Cortex of kidney (tissue), 1 donor: ENCODE results near the gene EPHB1.
"Not testable (repeated sequence)": the region's sequence is repeated elsewhere in the genome, so short reads cannot be mapped to it uniquely, and the experiment has no call there.

Experiments
- DNase-seq: peaks from one replicate; lab custom pipeline; 2025; lab: John Stamatoyannopoulos, UW

Gene EPHB1

DNA sequence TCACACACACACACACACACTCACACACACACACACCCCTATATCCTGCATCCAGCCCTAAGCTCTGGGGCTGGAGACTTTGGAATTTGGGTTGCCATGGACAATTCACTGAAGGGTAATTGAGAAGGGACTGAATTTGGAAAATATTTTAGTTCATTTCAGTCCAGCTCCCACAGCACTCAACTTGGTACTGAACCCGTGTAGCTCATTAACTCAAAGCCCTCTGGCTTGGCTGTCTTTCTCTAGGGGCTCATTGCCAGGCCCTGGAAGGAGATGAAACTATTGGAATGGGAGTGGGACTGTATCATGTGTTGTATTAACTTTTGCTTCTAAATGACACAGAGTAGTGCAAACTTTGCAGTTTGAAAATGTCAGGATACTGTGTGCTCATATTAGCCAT is 157.3 kb downstream of the EPHB1 start:
- no peak for DNase-seq

DNA sequence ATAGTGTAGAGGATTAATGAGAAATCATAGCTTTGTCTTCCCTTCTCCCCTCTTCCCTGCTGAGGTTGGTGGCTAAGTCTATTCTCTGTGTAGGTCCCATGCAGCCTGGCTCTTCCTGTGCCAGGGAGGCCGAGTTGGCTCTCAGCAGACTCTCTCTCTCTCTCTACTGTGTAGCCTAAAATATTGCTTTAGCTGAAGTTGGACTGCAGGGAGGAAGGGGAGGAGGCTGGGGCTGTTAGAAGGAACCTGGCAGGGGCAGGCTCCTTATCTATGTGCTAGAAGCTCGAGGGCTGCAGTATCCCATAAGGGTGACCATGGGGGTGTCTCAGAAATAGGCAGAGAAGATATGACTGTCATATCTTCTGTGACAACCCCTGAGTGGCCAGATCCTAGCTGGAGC is 160.8 kb downstream of the EPHB1 start:
- no peak for DNase-seq

DNA sequence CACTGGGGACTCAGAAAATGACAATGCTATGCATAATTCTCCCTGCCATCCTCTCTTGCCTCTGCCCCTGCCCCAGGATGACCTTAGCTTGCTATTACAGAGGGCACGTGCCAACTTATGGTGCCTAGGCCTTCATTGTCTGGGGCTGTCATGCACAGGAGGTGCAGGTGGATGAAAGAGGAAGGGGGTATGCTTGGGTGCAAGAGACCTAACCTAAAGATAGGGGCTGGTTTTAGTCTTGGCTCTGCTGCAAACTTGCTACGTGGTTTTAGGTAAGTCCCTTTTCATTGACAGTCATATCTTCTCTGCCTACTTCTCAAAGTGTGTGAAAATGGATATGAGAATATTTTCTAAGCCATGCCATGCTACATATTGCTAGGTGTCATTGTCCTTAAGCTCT is 161.3 kb downstream of the EPHB1 start:
- no peak for DNase-seq

DNA sequence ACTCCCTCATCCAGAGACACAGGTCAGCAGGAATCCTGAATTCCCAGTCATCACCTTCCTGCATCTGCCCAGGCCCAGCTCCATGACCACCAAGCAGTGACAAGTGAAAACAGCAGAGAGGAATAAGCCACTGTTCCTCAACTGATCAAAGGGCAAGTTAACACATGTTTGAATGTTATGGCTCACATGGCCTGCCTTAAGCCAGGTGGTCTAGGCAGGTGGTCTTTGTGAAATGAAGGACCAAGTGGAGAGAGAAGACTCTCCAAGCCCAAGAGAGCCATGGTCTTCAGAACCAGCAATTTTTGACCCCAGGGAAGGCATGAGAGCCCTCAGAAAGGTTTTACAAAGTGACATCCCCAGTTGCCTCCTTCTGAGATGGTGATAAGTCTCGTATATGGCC is 161.8 kb downstream of the EPHB1 start:
- DNase-seq = no peak

DNA sequence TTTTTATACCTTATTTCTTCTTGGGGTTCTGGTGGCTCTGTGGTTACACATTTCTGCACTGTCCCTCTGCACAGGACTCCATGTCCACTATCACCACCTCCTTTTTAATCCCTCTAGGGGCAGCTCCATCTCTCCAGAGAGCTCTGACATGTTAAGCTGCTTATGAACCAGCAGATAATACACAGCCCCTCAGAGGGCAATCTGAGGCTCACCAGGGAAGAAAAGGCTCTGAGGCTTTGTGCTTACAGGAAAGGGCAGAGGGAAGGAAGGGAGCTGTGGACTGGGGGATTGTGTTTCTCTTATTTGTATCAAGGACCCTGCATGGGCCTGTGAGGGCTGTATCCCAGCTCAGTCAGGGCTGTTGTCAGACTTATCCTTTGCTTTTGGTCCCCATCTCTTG is 164.5 kb downstream of the EPHB1 start:
- no peak for DNase-seq

DNA sequence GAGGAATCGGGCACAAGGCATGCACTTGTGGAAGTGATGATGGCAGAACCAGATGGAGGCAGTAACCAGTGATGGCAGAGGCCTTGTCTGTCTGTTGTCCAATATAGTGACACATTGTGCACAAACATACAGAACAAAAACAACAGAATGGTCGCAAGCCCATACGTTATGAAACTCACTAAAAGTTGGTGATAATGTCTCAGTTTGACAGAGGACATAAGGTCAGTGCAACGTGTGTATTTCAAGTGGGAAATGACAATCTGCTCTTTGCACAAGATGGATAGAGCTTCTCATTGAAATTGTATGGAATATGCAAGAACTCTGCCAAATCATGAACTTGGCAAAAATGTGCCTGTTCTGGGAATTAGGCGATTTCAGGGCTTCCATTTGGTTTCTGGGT is 169.2 kb downstream of the EPHB1 start:
- no peak for DNase-seq

DNA sequence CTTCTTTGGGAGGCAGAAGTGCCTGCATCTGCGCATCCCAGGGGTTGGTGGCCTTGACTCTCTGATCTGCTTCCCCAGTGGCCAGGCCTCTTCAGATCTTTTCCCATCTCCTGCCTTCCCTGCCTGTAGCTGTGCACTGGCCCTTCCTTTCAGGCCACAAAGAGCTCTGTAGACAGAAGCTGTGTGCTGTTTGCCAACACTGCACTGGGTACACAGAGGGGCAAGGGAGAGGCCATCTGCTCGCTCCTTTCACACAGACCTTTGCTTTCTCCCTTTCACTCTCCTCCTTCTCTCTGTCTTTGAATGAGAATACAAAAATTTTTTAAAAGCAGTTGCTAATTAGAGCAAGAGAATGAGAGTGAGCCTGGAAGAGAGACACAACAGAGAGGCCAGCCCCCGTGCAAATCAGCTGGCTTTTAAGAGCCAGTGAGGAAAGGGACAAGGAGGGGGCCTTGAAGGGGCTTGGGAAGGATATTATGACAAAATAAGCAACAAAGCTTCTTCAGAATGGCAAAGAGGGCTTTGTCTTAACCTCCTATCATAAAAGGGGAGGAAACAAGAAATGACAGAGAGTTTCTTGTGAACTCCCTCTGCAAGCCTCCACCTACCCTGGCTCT is 170.9 kb downstream of the EPHB1 start:
- no peak for DNase-seq

DNA sequence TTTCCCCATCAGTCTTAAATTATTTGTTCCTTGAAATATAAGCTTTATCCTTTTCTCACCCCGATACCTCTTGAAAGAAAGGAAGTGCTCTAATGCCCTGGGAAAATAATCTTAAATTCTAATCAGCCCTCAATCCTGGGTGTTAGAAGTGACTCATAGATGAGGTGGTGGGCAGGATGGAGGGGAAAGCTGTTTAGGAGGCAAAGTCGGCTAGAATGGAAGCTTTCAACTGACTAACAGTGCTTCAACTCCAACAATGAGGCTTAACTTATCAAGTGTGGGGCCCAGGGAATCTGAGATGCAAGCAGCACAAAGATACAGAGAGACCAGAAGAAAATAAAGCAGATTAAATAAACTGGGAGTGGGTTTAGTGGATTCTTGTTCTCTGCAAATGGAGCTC is 175.8 kb downstream of the EPHB1 start:
- DNase-seq = no peak

DNA sequence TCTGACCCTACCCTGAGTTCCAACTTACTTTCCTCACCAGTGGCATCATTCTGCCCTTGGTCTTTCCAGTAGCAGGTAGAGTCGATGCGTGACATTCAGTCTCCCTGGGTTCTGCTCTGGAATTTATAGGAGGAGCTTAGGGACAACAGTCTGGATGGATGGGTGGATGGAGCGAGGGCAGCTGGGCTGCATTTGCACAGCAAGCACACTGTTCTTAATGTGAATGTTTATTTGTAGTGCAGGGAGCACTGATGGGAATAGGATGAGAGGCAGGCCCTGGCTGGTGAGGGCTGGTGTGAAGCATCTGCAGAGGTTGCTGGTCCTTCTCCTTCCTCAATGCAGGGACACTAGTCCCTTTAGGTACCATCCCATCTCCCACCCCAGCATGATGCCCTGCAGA is 176.2 kb downstream of the EPHB1 start:
- no peak for DNase-seq

DNA sequence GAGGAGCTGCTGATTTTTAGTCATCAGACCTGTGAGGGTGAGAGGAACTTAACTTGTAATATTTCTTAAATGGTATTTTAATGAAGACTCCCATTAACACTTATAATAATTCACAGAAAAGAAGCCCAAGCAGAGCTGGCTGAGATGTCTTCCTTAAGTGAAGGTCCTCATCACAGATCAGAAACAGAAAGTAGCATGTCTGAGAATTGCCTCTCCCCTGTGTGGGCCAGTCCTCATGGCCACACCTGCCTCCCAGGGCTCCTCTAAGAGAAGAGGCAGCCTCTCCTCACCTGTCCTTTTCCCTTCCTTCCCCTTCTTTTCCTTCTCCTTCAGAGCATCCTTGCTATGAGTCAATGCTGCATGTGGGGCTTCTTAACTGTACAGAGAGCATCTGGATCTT is 176.8 kb downstream of the EPHB1 start:
- DNase-seq = not testable (repeated sequence)

DNA sequence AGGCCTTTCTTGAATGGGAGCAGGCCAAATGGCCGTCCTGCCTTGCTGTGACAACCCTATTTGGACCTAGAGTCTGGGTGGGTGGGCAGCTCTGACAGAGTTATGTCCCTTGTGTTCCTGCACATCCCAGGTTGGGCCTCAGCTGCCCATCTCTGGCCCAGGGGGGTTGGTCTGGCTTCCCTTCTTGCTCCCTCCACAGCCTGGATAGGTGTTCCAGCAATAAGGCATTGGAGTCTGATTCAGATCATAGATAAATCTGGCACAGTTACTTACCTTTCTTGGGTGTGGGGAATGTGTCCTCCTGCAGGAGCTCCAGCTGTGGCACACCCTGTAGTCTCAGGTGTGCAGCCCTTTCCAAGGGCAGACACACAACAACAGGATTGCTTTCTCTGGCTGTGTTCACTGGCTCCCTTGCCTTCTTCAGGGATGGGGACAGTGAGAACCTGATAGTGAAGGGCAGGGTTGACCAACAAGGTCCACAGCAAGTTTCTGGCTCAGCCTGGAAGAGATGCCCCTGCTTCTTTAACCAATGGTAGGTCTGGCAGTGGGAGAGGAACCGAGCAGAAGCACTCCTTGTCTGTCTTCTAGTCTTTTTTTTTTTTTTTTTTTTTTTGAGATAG is 177.9 kb downstream of the EPHB1 start:
- DNase-seq = no peak

DNA sequence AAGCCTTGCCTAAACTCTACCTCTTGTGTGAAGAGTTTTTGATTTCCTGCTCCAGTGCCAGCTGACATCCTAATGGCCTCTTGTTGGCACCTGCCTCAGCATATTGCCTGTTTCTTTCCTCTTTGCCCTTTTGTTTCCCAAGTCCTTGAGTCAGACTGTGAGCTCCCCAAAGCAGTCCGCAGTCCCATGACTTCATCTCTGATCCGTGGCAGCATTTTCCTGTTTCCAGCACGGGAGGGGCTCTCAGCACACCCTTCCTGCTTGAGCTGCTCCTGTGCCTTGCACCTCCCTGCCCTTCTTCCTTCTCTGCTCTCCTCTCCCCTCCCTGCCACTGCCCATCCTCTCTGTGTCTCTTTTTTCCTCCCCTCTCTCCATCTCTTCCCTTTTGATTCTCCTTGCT is 179.6 kb downstream of the EPHB1 start:
- DNase-seq = no peak

DNA sequence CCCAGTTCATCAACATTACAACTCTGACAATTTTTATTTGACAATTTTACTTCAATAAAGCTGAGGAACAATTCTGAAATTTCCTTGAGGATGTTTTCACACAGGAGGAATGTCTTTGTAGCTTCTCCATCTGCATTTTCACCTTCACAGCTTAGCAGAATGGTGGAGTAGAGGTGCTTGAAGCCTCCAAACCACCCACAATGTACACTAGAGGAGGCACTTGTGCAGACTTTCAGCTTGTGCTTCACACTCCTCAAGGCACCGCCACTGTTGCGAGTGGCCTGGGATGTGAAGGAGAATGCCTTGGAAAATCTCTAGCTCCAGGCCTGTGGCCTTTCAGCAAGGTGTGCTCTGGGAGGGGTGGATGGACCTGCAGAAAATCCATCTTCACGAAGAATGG is 181.9 kb downstream of the EPHB1 start:
- no peak for DNase-seq

DNA sequence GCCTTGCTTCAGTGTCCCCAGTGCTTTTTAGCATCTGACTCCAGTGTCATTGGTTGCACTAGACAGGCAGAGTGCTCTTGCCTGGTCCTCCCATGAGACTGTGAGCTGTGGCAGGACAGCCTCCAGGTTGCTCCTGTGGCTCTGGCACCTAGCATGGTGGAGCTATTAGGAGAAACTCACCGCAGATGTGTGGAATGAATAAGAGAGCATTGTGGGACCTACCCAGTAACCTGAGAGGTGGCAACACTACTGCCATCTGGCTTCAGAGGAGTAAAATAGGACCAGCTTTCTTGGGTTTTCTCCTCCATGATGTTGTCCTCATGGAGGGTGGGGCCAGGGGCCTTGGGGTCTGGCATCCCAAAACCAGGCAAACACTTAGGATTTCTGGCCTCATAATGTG is 183.6 kb downstream of the EPHB1 start:
- no peak for DNase-seq

DNA sequence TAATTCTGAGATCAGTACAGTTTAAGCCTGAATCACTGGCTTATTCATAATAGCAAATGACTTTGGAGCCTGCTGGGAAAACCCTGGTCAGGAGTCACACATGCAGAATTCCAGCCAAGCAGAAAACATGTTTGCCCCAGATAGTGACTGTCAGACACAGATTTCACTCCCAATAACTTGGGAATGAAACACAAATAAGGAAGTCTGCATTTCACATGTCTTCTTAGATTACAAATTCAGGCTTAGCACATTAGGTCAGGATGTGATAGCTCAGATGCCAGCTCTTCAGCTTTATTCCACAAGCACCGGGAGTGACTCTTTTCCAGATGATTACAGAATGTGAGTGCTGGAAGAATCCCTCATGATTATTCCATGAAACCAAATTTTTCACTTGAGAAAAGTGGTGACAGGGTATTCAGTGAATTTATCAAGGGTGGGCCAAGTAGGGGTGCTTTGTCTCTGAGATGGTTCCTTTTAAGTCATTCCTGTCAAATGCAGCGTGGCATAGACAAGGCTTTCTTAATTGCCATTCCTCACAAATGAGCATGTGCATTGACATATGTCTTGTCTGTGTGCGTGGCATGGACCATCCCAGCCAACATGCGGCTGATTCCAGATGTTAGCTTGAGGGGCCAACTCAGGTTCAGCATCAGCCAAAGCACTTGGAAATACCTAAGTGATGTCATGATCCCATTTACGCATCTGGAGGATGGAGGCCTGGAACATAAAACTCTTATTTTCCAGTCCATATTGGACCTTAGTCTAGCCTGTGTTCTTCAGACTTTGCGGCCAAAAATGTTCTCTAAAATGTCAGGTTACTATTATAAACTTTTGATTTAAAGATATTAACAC is 191.0 kb downstream of the EPHB1 start:
- DNase-seq = no peak

DNA sequence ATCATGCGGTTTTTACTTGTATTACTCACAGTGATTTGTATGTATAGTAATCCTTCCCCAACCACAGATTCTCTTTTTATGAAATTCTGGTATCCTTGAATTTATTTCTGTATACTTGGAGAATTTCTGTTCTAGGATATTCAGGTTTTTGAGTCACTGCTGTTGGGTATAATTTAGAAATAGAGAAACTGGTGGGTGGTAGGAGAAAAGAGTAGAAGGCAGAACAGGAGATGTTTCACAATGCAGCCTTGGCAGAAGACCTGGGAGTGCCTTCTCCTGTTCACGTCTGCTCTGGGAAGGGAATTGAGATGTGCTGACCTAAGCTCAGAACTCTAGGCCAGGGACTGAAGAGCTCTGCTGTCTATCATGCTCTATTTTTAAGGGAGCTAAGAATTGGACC is 193.6 kb downstream of the EPHB1 start:
- DNase-seq = no peak

DNA sequence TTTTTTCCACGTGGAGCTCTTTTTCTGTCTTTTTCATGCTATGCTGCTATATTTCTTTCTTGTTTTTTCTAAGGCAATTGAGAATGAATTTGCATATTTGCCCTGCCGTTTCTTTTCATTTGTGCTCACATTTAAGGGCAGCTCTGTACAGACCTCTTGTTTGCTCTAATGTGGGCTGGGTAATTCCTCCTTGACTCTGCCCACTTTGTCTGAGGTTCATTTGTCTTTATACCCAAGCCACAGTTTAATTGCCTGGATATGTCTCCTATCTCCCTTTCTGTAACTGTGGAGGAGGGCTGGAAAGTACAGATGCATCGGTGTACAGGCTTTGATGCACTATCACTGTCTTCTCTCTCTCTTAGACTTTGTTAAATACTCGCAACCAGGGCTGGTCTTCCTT is 195.9 kb downstream of the EPHB1 start:
- no peak for DNase-seq

DNA sequence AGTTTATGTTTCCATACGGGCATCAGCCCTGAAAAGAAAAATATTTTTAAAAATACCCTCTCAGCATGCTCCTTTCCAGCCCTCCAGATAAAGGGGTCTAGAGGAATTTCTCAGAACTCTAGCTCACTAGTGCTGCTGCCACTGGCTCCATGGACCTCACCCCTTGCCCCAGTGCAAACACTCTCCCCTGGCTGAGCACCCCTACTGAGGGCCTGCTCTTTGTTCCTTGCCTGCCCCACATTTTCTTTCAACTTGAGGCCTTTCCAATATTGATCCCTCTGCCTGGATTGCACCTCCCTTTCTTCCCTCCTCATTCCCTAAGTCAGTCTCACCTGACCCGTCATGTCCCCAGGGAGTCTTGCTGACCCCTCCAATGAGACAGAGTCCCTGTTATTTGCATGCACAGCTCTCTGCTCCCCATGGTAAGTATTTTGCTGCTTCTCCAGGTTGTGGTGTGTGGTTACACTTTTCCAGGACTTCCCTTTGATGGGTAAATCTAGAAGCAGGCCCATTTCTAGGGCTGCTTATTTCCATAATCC is 196.5 kb downstream of the EPHB1 start:
- DNase-seq = no peak

DNA sequence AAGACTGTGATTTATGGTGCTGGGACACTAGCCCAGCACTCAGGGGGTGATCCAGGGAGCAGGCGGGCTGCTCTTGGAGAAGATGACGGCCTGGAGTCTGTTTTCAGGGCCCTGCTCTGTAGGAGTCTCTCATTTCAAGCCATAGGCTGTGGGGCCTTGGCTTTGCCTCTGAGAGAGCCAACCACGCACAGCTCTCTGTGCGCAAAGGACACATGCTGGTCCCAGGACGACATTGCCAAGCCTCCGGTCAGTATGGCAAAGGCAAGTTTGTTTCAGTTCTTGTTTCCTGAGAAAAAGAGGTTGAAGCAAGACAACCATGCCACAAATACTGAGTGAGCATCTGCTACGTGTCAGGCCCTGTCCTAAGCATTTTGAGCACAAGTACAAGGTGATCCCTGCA is 197.1 kb downstream of the EPHB1 start:
- no peak for DNase-seq

DNA sequence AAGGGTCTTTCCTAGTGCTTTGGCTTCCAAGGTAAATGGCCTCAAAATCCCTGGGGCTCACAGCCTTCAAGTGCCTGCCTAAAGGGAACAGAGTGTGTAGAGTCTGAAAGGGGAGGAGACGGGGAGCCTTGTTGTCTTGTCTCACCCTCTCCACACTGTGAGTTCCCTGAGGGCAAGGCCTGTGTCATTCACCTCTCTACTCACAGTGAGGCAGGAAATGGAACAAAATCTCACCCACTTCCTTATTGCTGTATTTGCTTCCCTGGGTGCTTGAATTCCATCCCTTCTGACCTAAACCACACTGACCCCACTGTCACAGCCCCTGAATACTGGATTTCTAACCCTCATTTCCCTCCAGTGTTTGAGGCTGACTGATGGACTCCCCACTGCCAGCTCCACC is 197.5 kb downstream of the EPHB1 start:
- DNase-seq = no peak

DNA sequence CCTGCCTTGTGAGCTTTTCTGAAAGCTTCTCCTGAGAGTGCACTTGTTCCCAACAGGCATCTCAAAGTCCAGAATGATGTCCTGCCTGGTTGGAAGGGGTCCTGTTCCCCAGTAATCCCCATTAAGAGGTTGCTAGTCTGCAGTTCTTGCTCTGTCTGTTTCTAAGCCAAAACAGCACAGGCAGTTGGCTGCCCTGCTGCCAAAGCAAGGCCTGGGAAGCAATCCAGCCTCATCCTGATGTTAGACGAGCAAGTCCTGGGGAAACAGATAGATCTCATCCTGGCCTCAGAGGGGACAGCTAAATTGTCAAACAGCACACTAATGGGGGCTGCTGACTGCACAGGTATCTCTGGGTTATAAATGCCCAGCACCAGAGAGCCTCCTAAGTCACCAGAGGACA is 198.0 kb downstream of the EPHB1 start:
- no peak for DNase-seq

DNA sequence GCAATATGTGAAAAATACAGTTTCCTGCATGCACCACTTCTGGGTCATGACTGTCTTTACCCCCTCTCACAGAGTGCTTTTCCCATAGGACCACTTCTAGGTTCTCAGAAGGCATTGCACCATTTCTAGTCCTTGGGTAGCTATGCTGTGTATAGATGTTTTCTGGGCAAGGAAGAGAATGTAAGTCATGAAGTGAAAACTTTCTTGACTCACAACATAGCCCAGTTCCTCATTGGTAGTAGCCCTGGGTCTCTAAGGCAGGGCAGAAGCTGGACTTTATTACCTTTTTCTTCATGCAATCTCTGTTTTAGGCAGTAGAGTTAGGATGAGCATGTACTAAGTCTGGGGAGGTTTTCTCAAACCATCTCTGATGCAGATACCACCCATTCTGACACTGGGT is 203.1 kb downstream of the EPHB1 start:
- no peak for DNase-seq

DNA sequence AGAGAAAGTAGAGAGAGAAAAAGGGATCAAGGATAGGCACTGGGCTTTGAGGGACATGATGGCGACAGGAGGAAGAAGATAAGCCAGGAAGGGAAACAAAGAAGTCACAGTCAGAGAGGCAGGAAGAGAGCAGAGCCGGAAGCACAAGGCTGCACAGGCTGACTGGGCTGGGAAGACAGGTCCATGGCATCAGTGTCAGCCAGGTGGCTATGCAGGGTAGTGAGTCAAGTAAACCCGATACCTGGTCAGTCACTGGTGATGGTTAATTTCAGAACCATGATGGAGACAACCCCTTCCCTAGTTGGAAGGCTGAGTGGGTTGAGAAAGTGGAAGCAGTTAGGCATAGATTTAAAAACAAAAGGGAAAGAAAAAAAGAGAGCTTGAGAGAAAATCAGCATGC is 203.8 kb downstream of the EPHB1 start:
- DNase-seq = no peak
